Spleen (tissue), 7 donors: ENCODE results near the gene PIBF1.

Source experiments
- CTCF ChIP-seq, 11 experiments: fragments of 200-600 bp in 7 of 11; fragments of 450-650 bp in 4 of 11; sonication (generic) in 4 of 11; IDR thresholded peaks in 8 of 11; conservative IDR thresholded peaks in 3 of 11; 1 replicate in 7 of 11; 2 replicates in 4 of 11; pipeline versions ENCODE4 v1.4.0 to v1.8.0; 2016 to 2021; ENCODE audit warnings: antibody characterized with exemption in 11 of 11, inconsistent platforms in 4 of 11, mild to moderate bottlenecking in 1 of 11
- POLR2A ChIP-seq, 3 donors: fragments of 450-650 bp; IDR thresholded peaks; one replicate each; pipeline ENCODE4 v1.5.1; 2017; ENCODE audit warnings: antibody characterized with exemption in 3 of 3, mild to moderate bottlenecking in 1 of 3
- POLR2AphosphoS5 ChIP-seq, 3 donors: sonication (generic); formaldehyde crosslinking; IDR thresholded peaks; one replicate each; pipeline ENCODE4 v1.5.1; 2017; ENCODE audit warnings: antibody characterized with exemption in 3 of 3
- donor health status: DM: no; HTN: no; CAD: no; lungs with moderate emphysema.
- donor health status: DM: no; HTN: no; CAD: no.
- donor health status: DM: no; HTN: no; CAD: no.

- TF ChIP-seq POLR2A (IDR thresholded peaks at IDR 0.05) (no peak), CTCF (IDR thresholded peaks at IDR 0.05 in 8 of 11, conservative IDR thresholded peaks at IDR 0.05 in 3 of 11) (no peak), POLR2AphosphoS5 (IDR thresholded peaks at IDR 0.05) (no peak)
Observed at GRCh38 chr13:72953391-72953965, 171.5 kb downstream of the PIBF1 start.
